ENCODE data around the gene CNTNAP2.

The CNTNAP2 gene

DNA sequence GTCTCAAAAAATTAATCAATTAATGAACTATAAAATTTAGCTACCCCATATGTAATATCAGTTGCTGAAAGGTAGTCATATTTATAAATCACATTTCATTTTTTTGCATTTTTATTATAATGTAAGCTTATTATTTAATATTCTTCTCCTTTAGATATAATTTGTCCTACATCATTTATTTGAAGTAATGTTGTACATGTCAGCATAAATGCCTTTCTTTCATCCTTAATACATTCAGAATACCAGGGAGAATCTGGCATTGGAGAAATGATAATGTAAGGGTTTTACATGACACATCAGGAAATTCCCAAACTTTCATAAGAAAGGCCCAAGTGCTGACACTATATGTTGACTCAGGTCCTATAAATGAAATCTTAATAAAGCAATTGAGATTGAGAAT is 742.1 kb downstream of the CNTNAP2 start:
- Histone ChIP-seq H3K4me3 (no peak overlapping the region), H3K27ac (no peak overlapping the region)
- no peak for DNase-seq (ENCODE audit: low spot score)
- TF ChIP-seq, protein P1, sequence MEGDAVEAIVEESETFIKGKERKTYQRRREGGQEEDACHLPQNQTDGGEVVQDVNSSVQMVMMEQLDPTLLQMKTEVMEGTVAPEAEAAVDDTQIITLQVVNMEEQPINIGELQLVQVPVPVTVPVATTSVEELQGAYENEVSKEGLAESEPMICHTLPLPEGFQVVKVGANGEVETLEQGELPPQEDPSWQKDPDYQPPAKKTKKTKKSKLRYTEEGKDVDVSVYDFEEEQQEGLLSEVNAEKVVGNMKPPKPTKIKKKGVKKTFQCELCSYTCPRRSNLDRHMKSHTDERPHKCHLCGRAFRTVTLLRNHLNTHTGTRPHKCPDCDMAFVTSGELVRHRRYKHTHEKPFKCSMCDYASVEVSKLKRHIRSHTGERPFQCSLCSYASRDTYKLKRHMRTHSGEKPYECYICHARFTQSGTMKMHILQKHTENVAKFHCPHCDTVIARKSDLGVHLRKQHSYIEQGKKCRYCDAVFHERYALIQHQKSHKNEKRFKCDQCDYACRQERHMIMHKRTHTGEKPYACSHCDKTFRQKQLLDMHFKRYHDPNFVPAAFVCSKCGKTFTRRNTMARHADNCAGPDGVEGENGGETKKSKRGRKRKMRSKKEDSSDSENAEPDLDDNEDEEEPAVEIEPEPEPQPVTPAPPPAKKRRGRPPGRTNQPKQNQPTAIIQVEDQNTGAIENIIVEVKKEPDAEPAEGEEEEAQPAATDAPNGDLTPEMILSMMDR (IDR thresholded peaks at IDR 0.05), result no peak

DNA sequence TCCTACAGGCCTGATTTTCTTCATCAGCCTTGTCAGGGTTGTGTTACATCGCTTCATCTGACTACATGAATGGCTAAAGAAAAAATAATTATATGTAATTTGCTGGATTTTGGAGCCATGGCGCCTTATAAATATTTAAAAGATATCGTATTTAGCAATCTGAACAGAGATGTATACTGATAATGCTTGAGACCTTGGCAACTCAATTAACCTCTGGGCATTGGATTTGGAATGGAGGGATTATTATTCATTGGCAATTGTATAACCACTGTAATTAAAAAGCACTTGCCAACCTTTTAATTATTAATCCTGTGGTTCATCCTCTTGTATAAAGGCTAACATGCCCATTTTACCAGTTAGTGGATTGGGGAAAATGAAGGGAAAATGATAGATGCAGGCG is 745.1 kb downstream of the CNTNAP2 start:
- TF ChIP-seq, protein P1 (IDR thresholded peaks at IDR 0.05), result no peak
- Histone ChIP-seq H3K4me3 (no peak overlapping the region), H3K27ac (no peak overlapping the region)
- DNase-seq (ENCODE audit: low spot score), result no peak

DNA sequence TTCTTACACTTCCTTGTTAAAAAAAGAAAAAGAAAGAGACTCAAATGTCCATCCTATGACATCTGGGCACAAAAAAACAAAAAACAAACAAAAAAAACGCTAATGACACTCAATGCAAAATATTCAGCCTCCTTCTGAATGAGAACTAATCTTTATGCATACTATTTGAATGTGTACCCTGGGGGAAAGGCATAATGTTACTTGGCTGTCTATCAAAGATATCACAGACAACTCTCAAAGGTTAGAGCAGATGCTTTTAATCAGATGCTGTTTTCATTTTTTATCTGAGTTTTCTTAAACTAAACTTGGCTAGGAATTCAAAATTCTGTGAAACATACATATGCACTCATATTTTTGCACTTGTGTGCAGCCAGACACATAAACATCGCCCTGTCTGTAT is 745.8 kb downstream of the CNTNAP2 start:
- Histone ChIP-seq H3K27ac (no peak overlapping the region), H3K4me3 (no peak overlapping the region)
- no peak for DNase-seq (ENCODE audit: low spot score)
- TF ChIP-seq, protein P1 (IDR thresholded peaks at IDR 0.05), result no peak

DNA sequence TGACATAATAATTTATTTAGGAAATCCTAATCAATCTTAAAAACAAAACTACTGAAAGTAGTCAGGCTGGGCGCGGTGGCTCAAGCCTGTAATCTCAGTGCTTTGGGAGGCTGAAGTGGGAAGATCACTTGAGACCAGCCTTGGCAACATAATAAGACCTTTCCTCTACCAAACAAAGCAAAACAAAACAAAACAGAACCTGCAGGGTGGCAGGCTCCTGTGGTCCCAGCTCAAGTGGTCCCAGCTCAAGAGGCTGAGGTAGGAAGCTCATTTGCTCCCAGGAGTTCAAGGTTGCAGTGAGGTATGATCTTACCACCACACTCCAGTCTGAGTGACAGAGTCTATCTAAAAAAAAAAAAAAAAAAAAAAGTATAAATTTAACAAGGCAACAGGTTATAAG is 748.0 kb downstream of the CNTNAP2 start:
- TF ChIP-seq, protein P1 (IDR thresholded peaks at IDR 0.05), result no peak
- no peak overlapping the region for H3K27ac ChIP-seq
- H3K4me3 ChIP-seq, result no peak overlapping the region
- no peak for DNase-seq (ENCODE audit: low spot score)

DNA sequence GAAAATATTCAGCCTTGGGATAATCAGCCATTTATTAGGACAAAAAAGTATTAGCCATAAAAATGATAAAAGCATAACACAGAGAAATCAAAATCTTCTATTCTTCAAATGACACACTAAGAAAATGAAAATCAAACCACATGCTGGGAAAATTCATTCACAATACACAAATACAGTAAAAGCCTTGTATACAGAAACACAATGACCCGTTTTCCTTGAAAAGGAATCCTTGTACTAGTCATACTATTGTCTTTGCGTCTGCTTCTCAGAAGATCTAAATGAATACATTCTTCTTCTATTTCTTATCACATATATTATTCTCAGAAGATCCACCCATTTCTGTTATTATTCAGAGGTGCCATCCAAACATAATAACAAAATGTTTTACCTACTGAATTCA is 749.1 kb downstream of the CNTNAP2 start:
- no peak overlapping the region for H3K4me3 ChIP-seq
- H3K27ac ChIP-seq, result no peak overlapping the region
- no peak for DNase-seq (ENCODE audit: low spot score)
- TF ChIP-seq, protein P1 (IDR thresholded peaks at IDR 0.05), result no peak

DNA sequence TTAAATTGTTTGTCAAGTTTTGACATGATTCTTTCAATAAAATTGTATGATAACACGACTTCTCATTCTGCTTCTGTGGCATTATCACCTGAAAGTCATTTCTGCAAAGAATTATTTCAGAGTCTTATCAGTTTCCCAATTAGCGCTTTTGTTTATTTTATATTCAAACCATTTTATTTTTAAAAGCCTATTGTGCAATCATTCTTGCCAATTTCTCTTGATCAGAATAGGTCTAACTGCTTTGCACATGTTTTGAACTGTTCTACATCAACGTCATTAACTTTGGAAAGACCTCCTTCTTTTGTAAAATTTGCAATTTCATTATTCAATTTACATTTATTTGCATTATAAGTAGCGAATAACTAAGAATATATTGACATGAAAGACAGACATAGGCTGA is 758.1 kb downstream of the CNTNAP2 start:
- TF ChIP-seq, protein P1 (IDR thresholded peaks at IDR 0.05), result no peak
- no peak for DNase-seq (ENCODE audit: low spot score)
- Histone ChIP-seq H3K4me3 (no peak overlapping the region), H3K27ac (no peak overlapping the region)

DNA sequence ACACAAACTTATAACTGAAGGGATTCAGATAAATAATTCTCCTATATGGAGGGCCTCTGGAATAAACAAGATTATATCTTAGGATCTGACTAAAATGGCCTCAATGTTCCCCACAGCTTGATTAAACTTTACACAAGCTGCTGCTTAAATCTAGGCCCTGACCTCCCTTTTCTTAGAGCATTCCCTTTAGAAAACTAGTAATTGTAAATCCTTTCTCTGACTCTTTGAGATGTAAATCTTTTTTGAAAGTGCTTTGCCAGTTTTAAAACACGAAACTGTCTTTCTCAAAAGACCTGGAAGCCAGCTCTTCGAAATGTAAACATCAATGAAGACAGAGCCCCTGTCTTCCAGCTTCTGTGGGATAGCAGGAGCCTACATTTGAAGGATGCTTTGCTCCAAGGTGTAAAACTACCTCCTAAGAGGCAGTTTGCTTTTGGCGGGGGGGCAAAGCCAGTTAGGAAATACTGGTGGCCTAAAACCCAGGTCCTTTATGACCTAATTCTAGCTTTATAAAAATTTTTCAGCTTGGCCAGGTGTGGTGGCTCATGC is 758.7 kb downstream of the CNTNAP2 start:
- Histone ChIP-seq H3K27ac (no peak overlapping the region), H3K4me3 (no peak overlapping the region)
- no peak for DNase-seq (ENCODE audit: low spot score)
- TF ChIP-seq, protein P1 (IDR thresholded peaks at IDR 0.05), result no peak

All from coronary artery (tissue), 2 donors.